Cardiac atrium fibroblast (primary cell): Measurements from ENCODE around the gene FOXE3. TPM values are rescaled to one million over a fixed set of nuclear protein-coding genes. Genes with fewer than 3 reads are reported as not detected.

Experiments
- total RNA-seq: library from RNA; depleted of rRNA; stranded (reverse); fragments of >200 nt; gene quantifications from 2 replicates; pipeline ENCODE4 v1.2.3, GENCODE V29; 2015

Gene FOXE3
- total RNA-seq, result not detected in 2 replicates

GRCh38 chr1:47415728-47416318, at the start of gene FOXE3:
Gene FOXE3, plus strand, starts transcription at chr1:47416285. Its CDS starts 31 bp downstream, at chr1:47416316.

GRCh38 chr1:47437447-47438164, 21.5 kb downstream of the FOXE3 start, which contains the start of gene FOXD2:
Gene FOXD2, plus strand, starts transcription at chr1:47438044. Its CDS starts 92 bp downstream, at chr1:47438136.

Other genes with a start within 250 kb of the FOXE3 start
- 3.4 and 4.4 TPM in 2 replicates for gene PDZK1IP1, start 226.2 kb upstream of the FOXE3 start, total RNA-seq
- gene TAL1, start 184.1 kb upstream of the FOXE3 start, total RNA-seq, result 0.16 and 0.36 TPM in 2 replicates
- gene STIL, start 102.1 kb upstream of the FOXE3 start, total RNA-seq, result 3.7 and 4.9 TPM in 2 replicates
- 77.6 and 92.0 TPM in 2 replicates for gene CMPK1, start 82.5 kb upstream of the FOXE3 start, total RNA-seq
- 0.18 and 0.49 TPM in 2 replicates for gene FOXD2, start 21.8 kb downstream of the FOXE3 start, total RNA-seq